ENCODE data around the gene XPR1. TPM values are rescaled to one million over a fixed set of nuclear protein-coding genes. Genes with fewer than 3 reads are reported as not detected.
A peak's percentile ranks its signal among the peaks of the same experiment; 100 is the strongest.

XPR1 gene
- total and polyA plus RNA-seq, 2 donors: 9.5 to 10.3 TPM

- Histone ChIP-seq H3K36me3 (ENCODE audit: control insufficient read depth in 2 of 2, insufficient read depth in 2 of 2, low read length in 1 of 2) (no peaks in the 10 kb centered on the region), H3K4me1 (ENCODE audit: control insufficient read depth in 2 of 2, insufficient read depth in 2 of 2, low read length in 2 of 2) (no peaks in the 10 kb centered on the region), H3K27me3 (ENCODE audit: control insufficient read depth in 2 of 2, insufficient read depth in 1 of 2, low read length in 1 of 2) (no peaks in the 10 kb centered on the region), H3K27ac (ENCODE audit: low read depth in 1 of 2, low read length in 1 of 2) (no peak overlapping the region), H3K9me3 (ENCODE audit: control insufficient read depth in 2 of 2, insufficient read depth in 1 of 2, low read length in 1 of 2) (no peaks in the 10 kb centered on the region), H3K4me3 (ENCODE audit: low read length in 2 of 2) (no peak overlapping the region)
- DNase-seq (ENCODE audit: low read depth in 6 of 9, low spot score in 9 of 9): no peak
- 98% methylated on average over 10 of the region's 10 CpGs for WGBS
Observed at GRCh38 chr1:180622658-180623508, 8.9 kb upstream of the XPR1 start.

DNA sequence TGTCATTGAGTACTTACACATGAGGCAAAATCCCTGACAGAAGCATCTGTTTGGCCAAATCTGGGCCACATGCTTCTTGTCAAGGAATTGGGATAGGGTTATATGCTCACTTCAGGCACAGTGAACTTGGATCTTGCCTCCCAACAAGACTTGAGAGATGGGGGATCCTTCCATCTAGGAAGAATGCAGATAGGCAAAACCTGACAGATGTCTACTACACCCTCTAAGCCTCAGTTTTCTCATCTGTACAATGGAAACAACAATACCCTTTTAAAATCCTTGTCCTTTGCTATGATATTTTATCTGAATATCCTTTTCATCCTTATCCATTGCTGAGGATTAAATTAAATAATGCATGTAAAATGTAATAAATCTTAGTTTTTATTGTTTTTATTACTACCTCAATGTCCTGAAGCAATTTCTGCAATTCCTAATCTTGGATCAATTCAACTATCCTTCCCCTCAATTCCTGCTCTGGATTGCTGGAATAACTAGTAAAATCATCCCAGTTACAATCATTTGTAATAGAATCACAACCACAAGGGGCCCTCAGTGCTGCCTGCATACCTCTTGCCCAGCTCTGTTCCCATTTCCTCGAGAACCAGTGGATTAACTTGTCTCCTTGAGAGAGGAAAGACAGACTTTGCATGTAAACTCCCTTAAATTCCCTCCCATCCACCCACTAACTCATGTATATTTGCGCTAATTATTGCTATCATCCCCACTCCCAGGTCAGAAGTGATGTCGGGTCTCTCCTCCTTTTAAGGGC, 8.1 kb upstream of the XPR1 start:
- H3K36me3 ChIP-seq (ENCODE audit: control insufficient read depth in 2 of 2, insufficient read depth in 2 of 2, low read length in 1 of 2): no peaks in the 10 kb centered on the region
- no peak overlapping the region for H3K4me3 ChIP-seq (ENCODE audit: low read length in 2 of 2)
- no peak overlapping the region for H3K27ac ChIP-seq (ENCODE audit: low read depth in 1 of 2, low read length in 1 of 2)
- no peaks in the 10 kb centered on the region for H3K4me1 ChIP-seq (ENCODE audit: control insufficient read depth in 2 of 2, insufficient read depth in 2 of 2, low read length in 2 of 2)
- 95% methylated on average over 3 of the region's 3 CpGs for WGBS
- H3K27me3 ChIP-seq (ENCODE audit: control insufficient read depth in 2 of 2, insufficient read depth in 1 of 2, low read length in 1 of 2): no peaks in the 10 kb centered on the region
- DNase-seq (ENCODE audit: low read depth in 6 of 9, low spot score in 9 of 9): no peak
- H3K9me3 ChIP-seq (ENCODE audit: control insufficient read depth in 2 of 2, insufficient read depth in 1 of 2, low read length in 1 of 2): no peaks in the 10 kb centered on the region

GRCh38 chr1:180626711-180627110, 5.1 kb upstream of the XPR1 start:
- WGBS: 92% methylated on average over 1 of the region's 1 CpG
- H3K27me3 ChIP-seq (ENCODE audit: control insufficient read depth in 2 of 2, insufficient read depth in 1 of 2, low read length in 1 of 2): no peaks in the 10 kb centered on the region
- H3K4me1 ChIP-seq (ENCODE audit: control insufficient read depth in 2 of 2, insufficient read depth in 2 of 2, low read length in 2 of 2): peaks cover 0 to 4% of the 10 kb centered on the region in 2 donors
- no peak overlapping the region for H3K4me3 ChIP-seq (ENCODE audit: low read length in 2 of 2)
- DNase-seq (ENCODE audit: low read depth in 6 of 9, low spot score in 9 of 9): no peak
- H3K9me3 ChIP-seq (ENCODE audit: control insufficient read depth in 2 of 2, insufficient read depth in 1 of 2, low read length in 1 of 2): no peaks in the 10 kb centered on the region
- H3K27ac ChIP-seq (ENCODE audit: low read depth in 1 of 2, low read length in 1 of 2): no peak overlapping the region
- H3K36me3 ChIP-seq (ENCODE audit: control insufficient read depth in 2 of 2, insufficient read depth in 2 of 2, low read length in 1 of 2): no peaks in the 10 kb centered on the region

GRCh38 chr1:180627411-180627810, 4.4 kb upstream of the XPR1 start:
- WGBS: 93% methylated on average over 1 of the region's 1 CpG
- H3K9me3 ChIP-seq (ENCODE audit: control insufficient read depth in 2 of 2, insufficient read depth in 1 of 2, low read length in 1 of 2): no peaks in the 10 kb centered on the region
- no peak for DNase-seq (ENCODE audit: low read depth in 6 of 9, low spot score in 9 of 9)
- peaks cover 0 to 4% of the 10 kb centered on the region in 2 donors for H3K4me1 ChIP-seq (ENCODE audit: control insufficient read depth in 2 of 2, insufficient read depth in 2 of 2, low read length in 2 of 2)
- no peak overlapping the region for H3K4me3 ChIP-seq (ENCODE audit: low read length in 2 of 2)
- no peak overlapping the region for H3K27ac ChIP-seq (ENCODE audit: low read depth in 1 of 2, low read length in 1 of 2)
- H3K36me3 ChIP-seq (ENCODE audit: control insufficient read depth in 2 of 2, insufficient read depth in 2 of 2, low read length in 1 of 2): no peaks in the 10 kb centered on the region
- no peaks in the 10 kb centered on the region for H3K27me3 ChIP-seq (ENCODE audit: control insufficient read depth in 2 of 2, insufficient read depth in 1 of 2, low read length in 1 of 2)

- no peak for DNase-seq (ENCODE audit: low read depth in 6 of 9, low spot score in 9 of 9)
- Histone ChIP-seq H3K9me3 (ENCODE audit: control insufficient read depth in 2 of 2, insufficient read depth in 1 of 2, low read length in 1 of 2) (no peaks in the 10 kb centered on the region), H3K4me3 (ENCODE audit: low read length in 2 of 2) (no peak overlapping the region), H3K27ac (ENCODE audit: low read depth in 1 of 2, low read length in 1 of 2) (no peak overlapping the region), H3K27me3 (ENCODE audit: control insufficient read depth in 2 of 2, insufficient read depth in 1 of 2, low read length in 1 of 2) (no peaks in the 10 kb centered on the region), H3K36me3 (ENCODE audit: control insufficient read depth in 2 of 2, insufficient read depth in 2 of 2, low read length in 1 of 2) (no peaks in the 10 kb centered on the region), H3K4me1 (ENCODE audit: control insufficient read depth in 2 of 2, insufficient read depth in 2 of 2, low read length in 2 of 2) (peaks cover under 1 to 4% of the 10 kb centered on the region in 2 donors)
- 93% methylated on average over 1 of the region's 1 CpG for WGBS
Observed at GRCh38 chr1:180628646-180629045, 3.2 kb upstream of the XPR1 start.

DNA sequence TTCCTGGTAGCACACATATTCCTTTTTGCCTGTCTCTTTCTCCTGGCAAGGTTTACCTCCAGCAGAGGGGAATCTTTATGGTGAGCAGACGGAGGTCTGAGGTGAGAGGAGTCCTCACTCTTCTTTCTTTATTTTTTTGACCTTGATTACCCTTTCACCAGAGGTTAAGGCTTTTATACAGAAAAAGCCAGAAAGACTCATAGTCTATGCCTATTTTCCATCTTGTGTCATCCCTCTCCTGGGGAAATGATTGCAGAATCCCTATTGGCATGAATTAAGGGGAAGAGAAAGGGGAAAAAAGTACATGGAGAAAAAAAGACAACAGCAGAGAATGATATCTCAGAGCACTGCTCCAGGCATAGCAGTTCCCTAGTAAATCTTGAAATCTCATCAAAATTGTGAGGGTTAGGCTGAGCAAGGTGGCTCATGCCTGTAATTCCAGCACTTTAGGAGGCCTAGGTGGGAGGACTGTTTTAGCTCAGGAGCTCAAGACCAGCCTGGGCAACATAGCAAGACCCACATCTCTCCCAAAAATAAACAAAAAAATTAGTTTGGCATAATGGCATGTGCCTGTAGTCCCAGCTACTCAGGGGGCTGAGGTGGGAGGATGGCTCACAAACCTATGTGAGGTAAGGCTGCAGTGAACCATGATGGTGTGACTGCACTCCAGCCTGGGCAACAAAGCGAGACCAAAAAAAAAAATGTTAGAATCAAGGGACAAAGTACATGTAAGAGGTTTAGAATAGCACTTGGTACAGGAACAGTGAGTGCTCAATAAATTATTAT, 1.2 kb upstream of the XPR1 start:
- no peak overlapping the region for H3K4me3 ChIP-seq (ENCODE audit: low read length in 2 of 2)
- H3K9me3 ChIP-seq (ENCODE audit: control insufficient read depth in 2 of 2, insufficient read depth in 1 of 2, low read length in 1 of 2): no peaks in the 10 kb centered on the region
- peaks cover 4% of the 10 kb centered on the region in 2 donors for H3K4me1 ChIP-seq (ENCODE audit: control insufficient read depth in 2 of 2, insufficient read depth in 2 of 2, low read length in 2 of 2)
- H3K36me3 ChIP-seq (ENCODE audit: control insufficient read depth in 2 of 2, insufficient read depth in 2 of 2, low read length in 1 of 2): no peaks in the 10 kb centered on the region
- DNase-seq (ENCODE audit: low read depth in 6 of 9, low spot score in 9 of 9): no peak
- WGBS: 95% methylated on average over 2 of the region's 2 CpGs
- H3K27ac ChIP-seq (ENCODE audit: low read depth in 1 of 2, low read length in 1 of 2): no peak overlapping the region
- no peaks in the 10 kb centered on the region for H3K27me3 ChIP-seq (ENCODE audit: control insufficient read depth in 2 of 2, insufficient read depth in 1 of 2, low read length in 1 of 2)

GRCh38 chr1:180631194-180631765, 542 bp upstream of the XPR1 start:
- H3K4me3 ChIP-seq (ENCODE audit: low read length in 2 of 2): no peak overlapping the region
- no peak overlapping the region for H3K27ac ChIP-seq (ENCODE audit: low read depth in 1 of 2, low read length in 1 of 2)
- H3K36me3 ChIP-seq (ENCODE audit: control insufficient read depth in 2 of 2, insufficient read depth in 2 of 2, low read length in 1 of 2): no peaks in the 10 kb centered on the region
- no peaks in the 10 kb centered on the region for H3K9me3 ChIP-seq (ENCODE audit: control insufficient read depth in 2 of 2, insufficient read depth in 1 of 2, low read length in 1 of 2)
- no peak for DNase-seq (ENCODE audit: low read depth in 6 of 9, low spot score in 9 of 9)
- H3K4me1 ChIP-seq (ENCODE audit: control insufficient read depth in 2 of 2, insufficient read depth in 2 of 2, low read length in 2 of 2): peaks cover 4% of the 10 kb centered on the region in 2 donors
- WGBS: 50% methylated on average over 6 of the region's 6 CpGs
- H3K27me3 ChIP-seq (ENCODE audit: control insufficient read depth in 2 of 2, insufficient read depth in 1 of 2, low read length in 1 of 2): no peaks in the 10 kb centered on the region

DNA sequence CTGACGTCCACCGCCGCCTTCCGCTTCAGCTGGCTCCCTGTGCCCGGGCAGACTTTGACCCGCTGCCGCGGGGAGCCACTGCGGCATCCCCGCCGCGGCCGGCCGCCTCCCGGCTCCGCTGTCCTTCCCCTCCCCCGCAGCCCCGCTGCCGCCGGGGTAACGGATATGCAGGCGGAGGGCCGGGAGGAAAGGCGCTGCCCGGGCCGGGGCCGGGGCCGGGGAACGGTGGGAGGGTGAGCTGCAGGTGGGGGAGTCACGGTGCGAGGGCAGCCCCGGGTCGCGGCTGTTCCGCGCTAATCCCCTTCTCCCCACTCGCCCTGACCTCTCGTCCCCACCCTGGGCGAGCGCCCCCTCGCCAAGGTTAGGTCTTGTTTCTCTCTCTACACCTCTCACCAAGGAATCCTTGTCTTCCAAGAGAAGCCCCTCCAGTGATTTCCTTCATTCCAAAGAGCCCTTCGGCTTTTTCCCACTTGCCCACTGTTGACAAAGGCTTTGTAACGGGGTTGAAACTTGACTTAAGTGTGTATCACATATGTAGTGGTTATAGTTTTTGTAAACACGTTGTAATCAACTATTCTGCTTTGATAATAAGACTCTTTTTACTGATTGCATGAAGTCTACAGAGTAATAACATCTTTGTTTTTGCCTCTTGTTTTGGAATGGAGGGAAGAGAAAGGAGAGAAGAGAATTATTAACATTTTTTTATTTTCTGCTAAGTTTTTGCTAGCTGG, 669 bp downstream of the XPR1 start:
- 1% methylated on average over 44 of the region's 44 CpGs for WGBS
- H3K9me3 ChIP-seq (ENCODE audit: control insufficient read depth in 2 of 2, insufficient read depth in 1 of 2, low read length in 1 of 2): no peaks in the 10 kb centered on the region
- DNase-seq (ENCODE audit: low read depth in 6 of 9, low spot score in 9 of 9): peak in 6 of 9 donors; percentile 24 to 71 (median 43)
- H3K4me1 ChIP-seq (ENCODE audit: control insufficient read depth in 2 of 2, insufficient read depth in 2 of 2, low read length in 2 of 2): peaks cover 4% of the 10 kb centered on the region in 2 donors
- H3K27ac ChIP-seq (ENCODE audit: low read depth in 1 of 2, low read length in 1 of 2): peak overlapping the region; percentile 90 to 97
- no peaks in the 10 kb centered on the region for H3K27me3 ChIP-seq (ENCODE audit: control insufficient read depth in 2 of 2, insufficient read depth in 1 of 2, low read length in 1 of 2)
- H3K36me3 ChIP-seq (ENCODE audit: control insufficient read depth in 2 of 2, insufficient read depth in 2 of 2, low read length in 1 of 2): no peaks in the 10 kb centered on the region
- H3K4me3 ChIP-seq (ENCODE audit: low read length in 2 of 2): peak overlapping the region; percentile 86 to 95
